WTC11 (cell line): ENCODE measurements around the gene UBE2H. TPM values are rescaled to one million over a fixed set of nuclear protein-coding genes. Genes with fewer than 3 reads are reported as not detected.

Experiments used
- ATAC-seq: fragments of 200-7000 bp; cut with Tn5 transposase; 2 replicates; pipeline ENCODE4 v1.10.0; 2021; ENCODE audit warnings: mild to moderate bottlenecking, moderate library complexity
- CTCF ChIA-PET: fragments of 300-600 bp; sonication (Branson Sonifier 250); formaldehyde crosslinking; loops from one replicate; lab custom pipeline; 2021; ENCODE audit warnings: antibody characterized with exemption; lab: Charles Lee
- POLR2A ChIA-PET: fragments of 350-600 bp; sonication (Branson Sonifier 250); formaldehyde crosslinking; loops from one replicate; lab custom pipeline; 2021; ENCODE audit warnings: antibody characterized with exemption; lab: Charles Lee
- DNase-seq: peaks from one replicate; pipeline ENCODE4 v3.0.0; 2021; ENCODE audit warnings: low spot score
- H3K27ac Mint-ChIP-seq: 2 replicates; pipeline ENCODE4 v1.8.0; 2021; ENCODE audit warnings: mixed read lengths
- H3K27me3 Mint-ChIP-seq: 2 replicates; pipeline ENCODE4 v1.8.0; 2021; ENCODE audit warnings: low read depth, mild to moderate bottlenecking, moderate library complexity, mixed read lengths
- H3K36me3 Mint-ChIP-seq: 2 replicates; pipeline ENCODE4 v1.8.0; 2021; ENCODE audit warnings: mixed read lengths
- H3K4me1 Mint-ChIP-seq: 2 replicates; pipeline ENCODE4 v1.8.0; 2022; ENCODE audit warnings: mixed read lengths
- H3K4me3 Mint-ChIP-seq: 2 replicates; pipeline ENCODE4 v1.8.0; 2021; ENCODE audit warnings: mild to moderate bottlenecking, moderate library complexity, mixed read lengths
- H3K9me3 Mint-ChIP-seq: 2 replicates; pipeline ENCODE4 v1.8.0; 2021; ENCODE audit warnings: mixed read lengths
- ATF1 ChIP-seq: sonication (generic); formaldehyde crosslinking; IDR thresholded peaks from 2 replicates; pipeline ENCODE4 v1.8.1; 2023; ENCODE audit warnings: mild to moderate bottlenecking, moderate library complexity, missing genetic modification reagents
- CBFB ChIP-seq: sonication (generic); formaldehyde crosslinking; IDR thresholded peaks from 2 replicates; pipeline ENCODE4 v1.8.1; 2022; ENCODE audit warnings: mild to moderate bottlenecking, low read depth, missing genetic modification reagents
- ELF4 ChIP-seq: sonication (generic); formaldehyde crosslinking; IDR thresholded peaks from 2 replicates; pipeline ENCODE4 v1.8.1; 2022; ENCODE audit warnings: low read depth, mild to moderate bottlenecking, moderate library complexity, missing genetic modification reagents
- EMX1 ChIP-seq: fragments of 250-450 bp; sonication (Bioruptor Pico); IDR thresholded peaks from 2 replicates; pipeline ENCODE4 v1.8.0; 2021; ENCODE audit warnings: mild to moderate bottlenecking
- FOXP1 ChIP-seq: sonication (generic); formaldehyde crosslinking; IDR thresholded peaks from 2 replicates; pipeline ENCODE4 v1.8.0; 2022; ENCODE audit warnings: missing genetic modification reagents, mild to moderate bottlenecking, moderate library complexity, borderline replicate concordance
- GTF2I ChIP-seq: fragments of 250-450 bp; sonication (Bioruptor Pico); conservative IDR thresholded peaks from 2 replicates; pipeline ENCODE4 v1.4.0; 2021; ENCODE audit warnings: mild to moderate bottlenecking
- HMGA2 ChIP-seq: fragments of 250-450 bp; sonication (Bioruptor Pico); IDR thresholded peaks from 2 replicates; pipeline ENCODE4 v1.4.0; 2021; ENCODE audit warnings: mild to moderate bottlenecking, moderate library complexity
- KAT7 ChIP-seq: sonication (generic); formaldehyde crosslinking; IDR thresholded peaks from 2 replicates; pipeline ENCODE4 v1.8.1; 2023; ENCODE audit warnings: missing genetic modification reagents, mild to moderate bottlenecking, borderline replicate concordance
- NFATC4 ChIP-seq: fragments of 250-450 bp; sonication (Bioruptor Pico); IDR thresholded peaks from 2 replicates; pipeline ENCODE4 v1.9.0; 2021; ENCODE audit warnings: mild to moderate bottlenecking
- NR3C1 ChIP-seq: sonication (generic); formaldehyde crosslinking; conservative IDR thresholded peaks from 2 replicates; pipeline ENCODE4 v1.8.1; 2023; ENCODE audit warnings: low read depth, mild to moderate bottlenecking, missing genetic modification reagents
- RELA ChIP-seq: sonication (generic); formaldehyde crosslinking; IDR thresholded peaks from 2 replicates; pipeline ENCODE4 v1.8.1; 2022; ENCODE audit warnings: missing genetic modification reagents, mild to moderate bottlenecking, borderline replicate concordance
- RORB ChIP-seq: fragments of 250-450 bp; sonication (Bioruptor Pico); IDR thresholded peaks from 2 replicates; pipeline ENCODE4 v1.9.0; 2021; ENCODE audit warnings: mild to moderate bottlenecking
- SMAD3 ChIP-seq: sonication (generic); formaldehyde crosslinking; IDR thresholded peaks from 2 replicates; pipeline ENCODE4 v1.8.0; 2022; ENCODE audit warnings: missing genetic modification reagents, mild to moderate bottlenecking, borderline replicate concordance
- SP1 ChIP-seq: sonication (generic); formaldehyde crosslinking; conservative IDR thresholded peaks from 2 replicates; pipeline ENCODE4 v1.8.1; 2022; ENCODE audit warnings: missing genetic modification reagents
- TP53 ChIP-seq: sonication (generic); formaldehyde crosslinking; IDR thresholded peaks from 2 replicates; pipeline ENCODE4 v1.8.1; 2023; ENCODE audit warnings: mild to moderate bottlenecking, missing genetic modification reagents
- total RNA-seq: library from RNA; stranded (reverse); gene quantifications from 3 replicates; pipeline ENCODE4 v1.2.3, GENCODE V29; 2021
- TF ChIP-seq, protein P1 (sequence below): sonication (generic); formaldehyde crosslinking; IDR thresholded peaks from 2 replicates; pipeline ENCODE4 v1.8.1; 2023; ENCODE audit warnings: mild to moderate bottlenecking, moderate library complexity, missing genetic modification reagents
- TF ChIP-seq, protein P2 (sequence below): sonication (generic); formaldehyde crosslinking; IDR thresholded peaks from 2 replicates; pipeline ENCODE4 v1.8.1; 2023; ENCODE audit warnings: mild to moderate bottlenecking, missing genetic modification reagents
- TF ChIP-seq, protein P3 (sequence below): sonication (generic); formaldehyde crosslinking; IDR thresholded peaks from 2 replicates; pipeline ENCODE4 v1.8.0; 2022; ENCODE audit warnings: mild to moderate bottlenecking, missing genetic modification reagents
- TF ChIP-seq, protein P4 (sequence below): fragments of 250-450 bp; sonication (Bioruptor Pico); IDR thresholded peaks from 2 replicates; pipeline ENCODE4 v1.9.0; 2021; ENCODE audit warnings: mild to moderate bottlenecking
- TF ChIP-seq, protein P5 (sequence below): fragments of 250-450 bp; sonication (Bioruptor Pico); IDR thresholded peaks from 2 replicates; pipeline ENCODE4 v1.9.0; 2021; ENCODE audit warnings: moderate library complexity, mild to moderate bottlenecking, inconsistent platforms, borderline replicate concordance
- TF ChIP-seq, protein P6 (sequence below): fragments of 250-450 bp; sonication (Bioruptor Pico); IDR thresholded peaks from 2 replicates; pipeline ENCODE4 v1.8.0; 2021; ENCODE audit warnings: mild to moderate bottlenecking

The UBE2H gene
- total RNA-seq, 1 experiment from 2014 or later = 55.0 TPM

DNA sequence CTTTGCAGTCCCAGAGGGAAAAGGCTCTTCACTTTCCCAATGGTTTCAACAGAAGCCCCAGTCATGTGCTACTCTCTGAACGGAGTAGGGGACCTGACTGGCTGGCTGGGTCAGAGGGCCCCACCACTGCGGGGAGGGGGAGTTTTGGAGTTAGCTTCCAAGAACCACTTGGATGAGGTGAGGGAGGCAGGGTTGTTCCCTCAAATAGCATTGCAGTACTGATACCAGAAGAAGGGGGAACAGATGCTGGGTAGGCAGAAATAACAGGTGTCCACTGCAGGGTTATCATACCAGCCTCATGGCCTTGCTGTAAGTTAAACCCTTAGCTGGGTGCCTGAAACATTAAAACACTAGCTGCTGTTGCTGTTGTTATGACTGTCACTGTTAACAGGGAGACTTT, 131.3 kb downstream of the UBE2H start:
- Mint-ChIP-seq H3K36me3 (peaks cover 6% of the 10 kb centered on the region; the same call in 1 of the 2 replicates), H3K9me3 (peaks cover 11% of the 10 kb centered on the region), H3K27me3 (no peaks in the 10 kb centered on the region; the same call in 1 of the 2 replicates), H3K4me3 (no peak overlapping the region), H3K27ac (no peak overlapping the region), H3K4me1 (peaks cover 10% of the 10 kb centered on the region)
- TF ChIP-seq, protein P1, sequence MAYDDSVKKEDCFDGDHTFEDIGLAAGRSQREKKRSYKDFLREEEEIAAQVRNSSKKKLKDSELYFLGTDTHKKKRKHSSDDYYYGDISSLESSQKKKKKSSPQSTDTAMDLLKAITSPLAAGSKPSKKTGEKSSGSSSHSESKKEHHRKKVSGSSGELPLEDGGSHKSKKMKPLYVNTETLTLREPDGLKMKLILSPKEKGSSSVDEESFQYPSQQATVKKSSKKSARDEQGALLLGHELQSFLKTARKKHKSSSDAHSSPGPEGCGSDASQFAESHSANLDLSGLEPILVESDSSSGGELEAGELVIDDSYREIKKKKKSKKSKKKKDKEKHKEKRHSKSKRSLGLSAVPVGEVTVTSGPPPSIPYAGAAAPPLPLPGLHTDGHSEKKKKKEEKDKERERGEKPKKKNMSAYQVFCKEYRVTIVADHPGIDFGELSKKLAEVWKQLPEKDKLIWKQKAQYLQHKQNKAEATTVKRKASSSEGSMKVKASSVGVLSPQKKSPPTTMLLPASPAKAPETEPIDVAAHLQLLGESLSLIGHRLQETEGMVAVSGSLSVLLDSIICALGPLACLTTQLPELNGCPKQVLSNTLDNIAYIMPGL (CRISPR knock-in tag) = no peak
- TF ChIP-seq ELF4 (CRISPR knock-in tag) (no peak), RELA (CRISPR knock-in tag) (no peak), TP53 (CRISPR knock-in tag) (no peak), SMAD3 (CRISPR knock-in tag) (no peak), NFATC4 (CRISPR knock-in tag) (no peak), GTF2I (no peak), NR3C1 (no peak), ATF1 (CRISPR knock-in tag) (no peak), RORB (no peak), CBFB (no peak), KAT7 (CRISPR knock-in tag) (no peak)
- TF ChIP-seq, protein P2, sequence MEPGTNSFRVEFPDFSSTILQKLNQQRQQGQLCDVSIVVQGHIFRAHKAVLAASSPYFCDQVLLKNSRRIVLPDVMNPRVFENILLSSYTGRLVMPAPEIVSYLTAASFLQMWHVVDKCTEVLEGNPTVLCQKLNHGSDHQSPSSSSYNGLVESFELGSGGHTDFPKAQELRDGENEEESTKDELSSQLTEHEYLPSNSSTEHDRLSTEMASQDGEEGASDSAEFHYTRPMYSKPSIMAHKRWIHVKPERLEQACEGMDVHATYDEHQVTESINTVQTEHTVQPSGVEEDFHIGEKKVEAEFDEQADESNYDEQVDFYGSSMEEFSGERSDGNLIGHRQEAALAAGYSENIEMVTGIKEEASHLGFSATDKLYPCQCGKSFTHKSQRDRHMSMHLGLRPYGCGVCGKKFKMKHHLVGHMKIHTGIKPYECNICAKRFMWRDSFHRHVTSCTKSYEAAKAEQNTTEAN (CRISPR knock-in tag) = no peak
- TF ChIP-seq, protein P3, sequence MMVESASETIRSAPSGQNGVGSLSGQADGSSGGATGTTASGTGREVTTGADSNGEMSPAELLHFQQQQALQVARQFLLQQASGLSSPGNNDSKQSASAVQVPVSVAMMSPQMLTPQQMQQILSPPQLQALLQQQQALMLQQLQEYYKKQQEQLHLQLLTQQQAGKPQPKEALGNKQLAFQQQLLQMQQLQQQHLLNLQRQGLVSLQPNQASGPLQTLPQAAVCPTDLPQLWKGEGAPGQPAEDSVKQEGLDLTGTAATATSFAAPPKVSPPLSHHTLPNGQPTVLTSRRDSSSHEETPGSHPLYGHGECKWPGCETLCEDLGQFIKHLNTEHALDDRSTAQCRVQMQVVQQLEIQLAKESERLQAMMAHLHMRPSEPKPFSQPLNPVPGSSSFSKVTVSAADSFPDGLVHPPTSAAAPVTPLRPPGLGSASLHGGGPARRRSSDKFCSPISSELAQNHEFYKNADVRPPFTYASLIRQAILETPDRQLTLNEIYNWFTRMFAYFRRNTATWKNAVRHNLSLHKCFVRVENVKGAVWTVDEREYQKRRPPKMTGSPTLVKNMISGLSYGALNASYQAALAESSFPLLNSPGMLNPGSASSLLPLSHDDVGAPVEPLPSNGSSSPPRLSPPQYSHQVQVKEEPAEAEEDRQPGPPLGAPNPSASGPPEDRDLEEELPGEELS (CRISPR knock-in tag) = no peak
- DNase-seq (no peak), ATAC-seq (no peak)
- POLR2A ChIA-PET = no interaction called here
- CTCF ChIA-PET = interaction anchor here (0.5 to 1.4 kb wide), 4 partner anchors 9 to 189 kb away, joined by 3 to 8 read pairs (median 4); no protein-coding TSS in a partner anchor

DNA sequence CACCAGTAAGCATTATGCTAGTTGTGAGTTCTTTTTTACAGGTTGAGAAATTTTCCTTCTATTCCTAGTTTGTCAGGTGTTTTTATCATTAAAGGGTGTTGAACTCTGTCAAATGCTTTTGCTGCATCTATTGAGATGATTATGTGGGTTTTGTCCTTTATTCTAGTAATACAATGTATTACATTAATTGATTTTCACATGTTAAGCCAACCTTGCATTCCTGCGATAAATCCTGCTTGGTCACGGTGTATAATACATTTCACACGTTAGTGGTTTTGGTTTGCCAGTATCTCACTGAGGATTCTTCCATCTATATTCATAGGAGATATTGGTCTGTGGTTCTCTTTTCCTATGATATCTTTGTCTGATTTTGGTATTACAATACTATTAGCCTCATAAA, 136.0 kb downstream of the UBE2H start:
- H3K27ac Mint-ChIP-seq = no peak overlapping the region
- no peak for TF ChIP-seq SP1 (CRISPR knock-in tag)
- TF ChIP-seq, protein P4, sequence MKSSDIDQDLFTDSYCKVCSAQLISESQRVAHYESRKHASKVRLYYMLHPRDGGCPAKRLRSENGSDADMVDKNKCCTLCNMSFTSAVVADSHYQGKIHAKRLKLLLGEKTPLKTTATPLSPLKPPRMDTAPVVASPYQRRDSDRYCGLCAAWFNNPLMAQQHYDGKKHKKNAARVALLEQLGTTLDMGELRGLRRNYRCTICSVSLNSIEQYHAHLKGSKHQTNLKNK = no peak
- no peak for TF ChIP-seq EMX1 (CRISPR knock-in tag)
- TF ChIP-seq, protein P5, sequence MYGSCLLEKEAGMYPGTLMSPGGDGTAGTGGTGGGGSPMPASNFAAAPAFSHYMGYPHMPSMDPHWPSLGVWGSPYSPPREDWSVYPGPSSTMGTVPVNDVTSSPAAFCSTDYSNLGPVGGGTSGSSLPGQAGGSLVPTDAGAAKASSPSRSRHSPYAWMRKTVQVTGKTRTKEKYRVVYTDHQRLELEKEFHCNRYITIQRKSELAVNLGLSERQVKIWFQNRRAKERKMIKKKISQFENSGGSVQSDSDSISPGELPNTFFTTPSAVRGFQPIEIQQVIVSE (CRISPR knock-in tag) = no peak
- no peak for TF ChIP-seq HMGA2 (CRISPR knock-in tag)
- TF ChIP-seq FOXP1 = no peak
- TF ChIP-seq, protein P6, sequence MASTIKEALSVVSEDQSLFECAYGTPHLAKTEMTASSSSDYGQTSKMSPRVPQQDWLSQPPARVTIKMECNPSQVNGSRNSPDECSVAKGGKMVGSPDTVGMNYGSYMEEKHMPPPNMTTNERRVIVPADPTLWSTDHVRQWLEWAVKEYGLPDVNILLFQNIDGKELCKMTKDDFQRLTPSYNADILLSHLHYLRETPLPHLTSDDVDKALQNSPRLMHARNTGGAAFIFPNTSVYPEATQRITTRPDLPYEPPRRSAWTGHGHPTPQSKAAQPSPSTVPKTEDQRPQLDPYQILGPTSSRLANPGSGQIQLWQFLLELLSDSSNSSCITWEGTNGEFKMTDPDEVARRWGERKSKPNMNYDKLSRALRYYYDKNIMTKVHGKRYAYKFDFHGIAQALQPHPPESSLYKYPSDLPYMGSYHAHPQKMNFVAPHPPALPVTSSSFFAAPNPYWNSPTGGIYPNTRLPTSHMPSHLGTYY (CRISPR knock-in tag) = no peak
- TF ChIP-seq, all 79 proteins: peak for 0
- Mint-ChIP-seq H3K4me3 (no peak overlapping the region), H3K4me1 (peaks cover 5% of the 10 kb centered on the region), H3K27me3 (no peaks in the 10 kb centered on the region; the same call in 1 of the 2 replicates), H3K36me3 (peaks cover 6% of the 10 kb centered on the region; the same call in 1 of the 2 replicates), H3K9me3 (peaks cover 11% of the 10 kb centered on the region)
- POLR2A ChIA-PET = interaction anchor here (1.2 kb wide), 1 partner anchor 9 kb away, joined by 5 read pairs; no protein-coding TSS in a partner anchor
- ATAC-seq (no peak), DNase-seq (no peak)
- CTCF ChIA-PET = no interaction called here
